Psoas muscle (tissue), 8 donors: ENCODE measurements around the gene NDFIP1. TPM values are rescaled to one million over a fixed set of nuclear protein-coding genes. Genes with fewer than 3 reads are reported as not detected.
A peak's percentile ranks its signal among the peaks of the same experiment; 100 is the strongest.

Source experiments
- ATAC-seq, 4 donors: fragments of 200-7000 bp; cut with Tn5 transposase; one replicate each; pipeline ENCODE4 v1.9.1; 2020; ENCODE audit warnings: moderate library complexity in 3 of 4, mild to moderate bottlenecking in 2 of 4
- DNase-seq, 2 donors: peaks; one replicate each; pipeline ENCODE4 v3.0.0-alpha.2; 2020
- H3K27ac ChIP-seq: fragments of 200-600 bp; one replicate; pipeline ENCODE4 v1.8.0; 2022
- H3K27me3 ChIP-seq, 3 donors: fragments of 200-600 bp in 1 of 3; one replicate each; pipeline versions ENCODE4 v1.6.1 to v1.8.0; 2013 to 2022; ENCODE audit warnings: low read length in 2 of 3, mild to moderate bottlenecking in 2 of 3, moderate library complexity in 1 of 3; ENCODE audit not compliant: insufficient read depth in 3 of 3
- H3K36me3 ChIP-seq, 2 donors: fragments of 200-600 bp in 1 of 2; one replicate each; pipeline versions ENCODE4 v1.6.1 to v1.8.0; 2013 to 2022; ENCODE audit warnings: low read depth in 1 of 2, mild to moderate bottlenecking in 1 of 2, moderate library complexity in 1 of 2; ENCODE audit not compliant: insufficient read depth in 1 of 2
- H3K4me1 ChIP-seq: fragments of 200-600 bp; one replicate; pipeline ENCODE4 v1.8.0; 2022
- H3K4me3 ChIP-seq: fragments of 200-600 bp; one replicate; pipeline ENCODE4 v1.8.0; 2022; ENCODE audit warnings: mild to moderate bottlenecking
- H3K9me3 ChIP-seq: fragments of 200-600 bp; one replicate; pipeline ENCODE4 v1.8.0; 2022
- CTCF ChIP-seq: fragments of 200-600 bp; IDR thresholded peaks from one replicate; pipeline ENCODE4 v1.8.0; 2022; ENCODE audit warnings: antibody characterized with exemption
- WGBS, 3 donors: extraction: QIAGEN DNeasy Blood & Tissue Kit; methylation state at CpG; one replicate each; pipeline versions ENCODE4 v1.1.6 to v1.1.7; 2013; 5-methylcytosine and 5-hydroxymethylcytosine counted together
- intact Hi-C, 2 donors: fragments of 100-400 bp; cut with DNase I; formaldehyde crosslinking; loops; one replicate each; pipeline versions ENCODE4 v1.11.0 to v1.14.2; 2022
- long read RNA-seq, 2 donors: library from polyadenylated mRNA; unstranded; transcript quantifications; one replicate each; pipeline ENCODE4 v2.0.0, GENCODE V29; 2021
- polyA plus RNA-seq, 3 donors: library from polyadenylated mRNA; stranded (reverse); fragments of 200-250 nt; gene quantifications; one replicate each; pipeline ENCODE4 v1.2.3, GENCODE V29; 2013
- total RNA-seq, 4 donors: library from RNA; stranded (reverse); fragmentation: NEBNext Ultra II Directional in 2 of 4; extraction: Animal tissue kit (Norgen Biotek cat#: 25700) in 2 of 4; gene quantifications; one replicate each; pipeline versions ENCODE4 v1.2.1 to v1.2.4, GENCODE V29; 2021 to 2023
- donor health status: healthy with polysubstance abuse.
- donor health status: DM: no; HTN: no; CAD: no; lungs with moderate emphysema.
- donor health status: Bipolar disorder and iron deficiency.
- donor health status: healthy.
- donor health status: DM: yes; HTN: yes; CAD: no.
- donor health status: DM: no; HTN: no; CAD: no.
- donor health status: DM: no; HTN: no; CAD: no.
- donor health status: DM: yes; HTN: yes; CAD: no.

The NDFIP1 gene
- total RNA-seq (10 to 100 TPM; 28.5 to 34.1 (median 31.8) TPM), polyA plus RNA-seq (10 to 100 TPM; 22.9 to 34.2 (median 23.7) TPM)
- long read RNA-seq, donor 1, transcript NDFIP1-201 (8 exons, 3,851 nt), result major isoform, 56 of 58 reads
- long read RNA-seq, donor 1, partial matches to known transcripts, result 1 of 58 reads
- long read RNA-seq, donor 1, other reads (novel, unspliced or antisense), result 1 of 58 reads
- long read RNA-seq, donor 2, transcript NDFIP1-201 (8 exons, 3,851 nt), result major isoform, 149 of 157 reads
- long read RNA-seq, donor 2, partial matches to known transcripts, result 2 of 157 reads
- long read RNA-seq, donor 2, other reads (novel, unspliced or antisense), result 6 of 157 reads

GRCh38 chr5:142108432-142109330, at the start of gene NDFIP1:
TSS of gene NDFIP1 (plus strand) at chr5:142108779. CDS start at chr5:142108975, 196 bp downstream.
- Histone ChIP-seq H3K4me3 (peak within 1 kb of the TSS; percentile 94), H3K27me3 (no peaks in the 10 kb centered on the region), H3K36me3 (no peaks in the 10 kb centered on the region), H3K4me1 (peaks cover 29% of the 10 kb centered on the region), H3K9me3 (no peaks in the 10 kb centered on the region), H3K27ac (peak within 1 kb of the TSS; percentile 99)
- ATAC-seq (peak; percentile 98 to 99 (median 98)), DNase-seq (peak; percentile 87 to 93)
- no peak for TF ChIP-seq CTCF
- WGBS, 3 donors, result 2 to 4% (median 2%) methylated on average over 55 to 103 of the region's 103 CpGs
- intact Hi-C loops, result no loop called here

GRCh38 chr5:142059304-142059940, 49.2 kb upstream of the NDFIP1 start:
- Histone ChIP-seq H3K27me3 (no peaks in the 10 kb centered on the region), H3K9me3 (no peaks in the 10 kb centered on the region), H3K27ac (peak overlapping the region; percentile 41), H3K4me3 (no peak overlapping the region), H3K4me1 (peaks cover 23% of the 10 kb centered on the region), H3K36me3 (no peaks in the 10 kb centered on the region)
- DNase-seq (no peak), ATAC-seq (peak; percentile 52 to 76 (median 74))
- peak; percentile 28 for TF ChIP-seq CTCF
- 68 to 77% (median 72%) methylated on average over 1 of the region's 1 CpG for WGBS, 3 donors
- intact Hi-C loops, result no loop called here

GRCh38 chr5:142063376-142063775, 45.2 kb upstream of the NDFIP1 start:
- Histone ChIP-seq H3K27me3 (no peaks in the 10 kb centered on the region), H3K9me3 (no peaks in the 10 kb centered on the region), H3K27ac (peak overlapping the region; percentile 72), H3K4me3 (peak overlapping the region; percentile 51), H3K36me3 (no peaks in the 10 kb centered on the region), H3K4me1 (peaks cover 20% of the 10 kb centered on the region)
- ATAC-seq (no peak), DNase-seq (no peak)
- no peak for TF ChIP-seq CTCF
- intact Hi-C loops, result loop anchor here in 1 of 2 donors (5.0 kb wide), 1 partner anchor 36 kb away; no protein-coding TSS in a partner anchor
- WGBS, 3 donors, result 51 to 65% (median 51%) methylated on average over 4 of the region's 4 CpGs

GRCh38 chr5:142063878-142064331, 44.7 kb upstream of the NDFIP1 start:
- Histone ChIP-seq H3K27me3 (no peaks in the 10 kb centered on the region), H3K36me3 (no peaks in the 10 kb centered on the region), H3K27ac (peak overlapping the region; percentile 72), H3K4me1 (peaks cover 17% of the 10 kb centered on the region), H3K4me3 (peak overlapping the region; percentile 51), H3K9me3 (no peaks in the 10 kb centered on the region)
- intact Hi-C loops, result loop anchor here in 1 of 2 donors (5.0 kb wide), 1 partner anchor 37 kb away; no protein-coding TSS in a partner anchor
- DNase-seq (peak; percentile 77 to 85), ATAC-seq (peak; percentile 72 to 93 (median 88))
- TF ChIP-seq CTCF, result no peak
- WGBS, 3 donors, result 1 to 5% (median 3%) methylated on average over 10 of the region's 10 CpGs
